Epidermal melanocyte (primary cell): ENCODE results near the gene PBRM1.

Experiments used
- DNase-seq: peaks from one replicate; pipeline ENCODE4 v3.0.0; 2011; ENCODE audit warnings: low spot score; ENCODE audit not compliant: insufficient read length

PBRM1 gene

GRCh38 chr3:52670621-52671521 lies 14.8 kb downstream of the PBRM1 start:
- peak; percentile 50 for DNase-seq

- DNase-seq: no peak
Measured at GRCh38 chr3:52663098-52663497, 22.6 kb downstream of the PBRM1 start.

GRCh38 chr3:52660046-52660445 lies 25.7 kb downstream of the PBRM1 start:
- no peak for DNase-seq

- no peak for DNase-seq
Measured at GRCh38 chr3:52655895-52656294, 29.8 kb downstream of the PBRM1 start.

GRCh38 chr3:52651592-52651991 lies 34.1 kb downstream of the PBRM1 start:
- no peak for DNase-seq

GRCh38 chr3:52650439-52650838 lies 35.3 kb downstream of the PBRM1 start:
- DNase-seq: no peak

GRCh38 chr3:52649461-52650210 lies 36.1 kb downstream of the PBRM1 start:
- no peak for DNase-seq

GRCh38 chr3:52645549-52645948 lies 40.2 kb downstream of the PBRM1 start:
- no peak for DNase-seq

- DNase-seq: no peak
Measured at GRCh38 chr3:52636673-52637072, 49.0 kb downstream of the PBRM1 start.

- DNase-seq: no peak
Measured at GRCh38 chr3:52633786-52634185, 51.9 kb downstream of the PBRM1 start.

GRCh38 chr3:52625041-52625440 lies 60.7 kb downstream of the PBRM1 start:
- no peak for DNase-seq

- DNase-seq: no peak
Measured at GRCh38 chr3:52623234-52623792, 62.4 kb downstream of the PBRM1 start.

- DNase-seq: no peak
Measured at GRCh38 chr3:52620580-52620979, 65.1 kb downstream of the PBRM1 start.

- no peak for DNase-seq
Measured at GRCh38 chr3:52615166-52615565, 70.5 kb downstream of the PBRM1 start.

- no peak for DNase-seq
Measured at GRCh38 chr3:52614689-52615088, 71.0 kb downstream of the PBRM1 start.

GRCh38 chr3:52609316-52609815 lies 76.3 kb downstream of the PBRM1 start:
- no peak for DNase-seq

- no peak for DNase-seq
Measured at GRCh38 chr3:52608337-52608736, 77.4 kb downstream of the PBRM1 start.

- no peak for DNase-seq
Measured at GRCh38 chr3:52606373-52607085, 79.2 kb downstream of the PBRM1 start.

GRCh38 chr3:52600258-52600657 lies 85.5 kb downstream of the PBRM1 start:
- no peak for DNase-seq

GRCh38 chr3:52596658-52597265 lies 89.0 kb downstream of the PBRM1 start:
- no peak for DNase-seq

GRCh38 chr3:52593103-52593502 lies 92.6 kb downstream of the PBRM1 start:
- DNase-seq: no peak
